SK-N-SH (cell line): ENCODE data around the gene EPB41L2.

Source experiments
- EP300 ChIP-seq, 2 experiments: IDR thresholded peaks; 2 replicates each; pipeline versions ENCODE4 v1.4.0 to v1.6.1; 2012; ENCODE audit warnings: borderline replicate concordance in 1 of 2, low read depth in 1 of 2, low read length in 1 of 2
- EZH2phosphoT487 ChIP-seq: fragments of 200-600 bp; sonication (generic); IDR thresholded peaks from 2 replicates; pipeline ENCODE4 v1.6.1; 2017; ENCODE audit warnings: low read depth, mixed run types, mild to moderate bottlenecking, antibody characterized with exemption, moderate library complexity, borderline replicate concordance
- JUND ChIP-seq: IDR thresholded peaks from 2 replicates; pipeline ENCODE4 v1.4.0; 2012
- MEF2A ChIP-seq: IDR thresholded peaks from 2 replicates; pipeline ENCODE4 v1.4.0; 2012; ENCODE audit warnings: low read depth, borderline replicate concordance
- PBX3 ChIP-seq: IDR thresholded peaks from 2 replicates; pipeline ENCODE4; 2012
- TEAD4 ChIP-seq: IDR thresholded peaks from 2 replicates; pipeline ENCODE4 v1.4.0; 2012; ENCODE audit warnings: mild to moderate bottlenecking, borderline replicate concordance; ENCODE audit not compliant: insufficient read depth
- USF1 ChIP-seq: IDR thresholded peaks from 2 replicates; pipeline ENCODE4 v1.4.0; 2012; ENCODE audit warnings: low read depth, borderline replicate concordance
- YY1 ChIP-seq: IDR thresholded peaks from 2 replicates; pipeline ENCODE4 v1.4.0; 2012; ENCODE audit warnings: low read depth, mild to moderate bottlenecking
- ZBTB33 ChIP-seq: IDR thresholded peaks from 2 replicates; pipeline ENCODE4 v1.4.0; 2012; ENCODE audit warnings: low read depth, borderline replicate concordance
- TF ChIP-seq, protein P1 (sequence below): fragments of 200-600 bp; sonication (generic); IDR thresholded peaks from 2 replicates; pipeline ENCODE4 v1.6.1; 2017; ENCODE audit warnings: antibody characterized with exemption, mild to moderate bottlenecking, moderate library complexity
- TF ChIP-seq, protein P2 (sequence below): fragments of 150-350 bp; IDR thresholded peaks from 2 replicates; pipeline ENCODE4 v1.6.1; 2017; ENCODE audit warnings: antibody characterized with exemption, low read length, low read depth, borderline replicate concordance

GRCh38 chr6:131036601-131037000 is 26.4 kb downstream of the EPB41L2 start:
- no peak for TF ChIP-seq EZH2phosphoT487
- no peak for TF ChIP-seq EP300 (IDR thresholded peaks at IDR 0.05; ENCODE audit: borderline replicate concordance in 1 of 2, low read depth in 1 of 2, low read length in 1 of 2)
- no peak for TF ChIP-seq MEF2A
- TF ChIP-seq, protein P1, sequence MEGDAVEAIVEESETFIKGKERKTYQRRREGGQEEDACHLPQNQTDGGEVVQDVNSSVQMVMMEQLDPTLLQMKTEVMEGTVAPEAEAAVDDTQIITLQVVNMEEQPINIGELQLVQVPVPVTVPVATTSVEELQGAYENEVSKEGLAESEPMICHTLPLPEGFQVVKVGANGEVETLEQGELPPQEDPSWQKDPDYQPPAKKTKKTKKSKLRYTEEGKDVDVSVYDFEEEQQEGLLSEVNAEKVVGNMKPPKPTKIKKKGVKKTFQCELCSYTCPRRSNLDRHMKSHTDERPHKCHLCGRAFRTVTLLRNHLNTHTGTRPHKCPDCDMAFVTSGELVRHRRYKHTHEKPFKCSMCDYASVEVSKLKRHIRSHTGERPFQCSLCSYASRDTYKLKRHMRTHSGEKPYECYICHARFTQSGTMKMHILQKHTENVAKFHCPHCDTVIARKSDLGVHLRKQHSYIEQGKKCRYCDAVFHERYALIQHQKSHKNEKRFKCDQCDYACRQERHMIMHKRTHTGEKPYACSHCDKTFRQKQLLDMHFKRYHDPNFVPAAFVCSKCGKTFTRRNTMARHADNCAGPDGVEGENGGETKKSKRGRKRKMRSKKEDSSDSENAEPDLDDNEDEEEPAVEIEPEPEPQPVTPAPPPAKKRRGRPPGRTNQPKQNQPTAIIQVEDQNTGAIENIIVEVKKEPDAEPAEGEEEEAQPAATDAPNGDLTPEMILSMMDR, result no peak
- TF ChIP-seq USF1, result no peak
- no peak for TF ChIP-seq YY1
- no peak for TF ChIP-seq TEAD4
- TF ChIP-seq, protein P2, sequence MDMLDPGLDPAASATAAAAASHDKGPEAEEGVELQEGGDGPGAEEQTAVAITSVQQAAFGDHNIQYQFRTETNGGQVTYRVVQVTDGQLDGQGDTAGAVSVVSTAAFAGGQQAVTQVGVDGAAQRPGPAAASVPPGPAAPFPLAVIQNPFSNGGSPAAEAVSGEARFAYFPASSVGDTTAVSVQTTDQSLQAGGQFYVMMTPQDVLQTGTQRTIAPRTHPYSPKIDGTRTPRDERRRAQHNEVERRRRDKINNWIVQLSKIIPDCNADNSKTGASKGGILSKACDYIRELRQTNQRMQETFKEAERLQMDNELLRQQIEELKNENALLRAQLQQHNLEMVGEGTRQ, result no peak
- no peak for TF ChIP-seq ZBTB33
- no peak for TF ChIP-seq JUND
- no peak for TF ChIP-seq PBX3
